ENCODE data around the gene KNDC1.
"Not testable (repeated sequence)": the region's sequence is repeated elsewhere in the genome, so short reads cannot be mapped to it uniquely, and the experiment has no call there.

The KNDC1 gene, protein sequence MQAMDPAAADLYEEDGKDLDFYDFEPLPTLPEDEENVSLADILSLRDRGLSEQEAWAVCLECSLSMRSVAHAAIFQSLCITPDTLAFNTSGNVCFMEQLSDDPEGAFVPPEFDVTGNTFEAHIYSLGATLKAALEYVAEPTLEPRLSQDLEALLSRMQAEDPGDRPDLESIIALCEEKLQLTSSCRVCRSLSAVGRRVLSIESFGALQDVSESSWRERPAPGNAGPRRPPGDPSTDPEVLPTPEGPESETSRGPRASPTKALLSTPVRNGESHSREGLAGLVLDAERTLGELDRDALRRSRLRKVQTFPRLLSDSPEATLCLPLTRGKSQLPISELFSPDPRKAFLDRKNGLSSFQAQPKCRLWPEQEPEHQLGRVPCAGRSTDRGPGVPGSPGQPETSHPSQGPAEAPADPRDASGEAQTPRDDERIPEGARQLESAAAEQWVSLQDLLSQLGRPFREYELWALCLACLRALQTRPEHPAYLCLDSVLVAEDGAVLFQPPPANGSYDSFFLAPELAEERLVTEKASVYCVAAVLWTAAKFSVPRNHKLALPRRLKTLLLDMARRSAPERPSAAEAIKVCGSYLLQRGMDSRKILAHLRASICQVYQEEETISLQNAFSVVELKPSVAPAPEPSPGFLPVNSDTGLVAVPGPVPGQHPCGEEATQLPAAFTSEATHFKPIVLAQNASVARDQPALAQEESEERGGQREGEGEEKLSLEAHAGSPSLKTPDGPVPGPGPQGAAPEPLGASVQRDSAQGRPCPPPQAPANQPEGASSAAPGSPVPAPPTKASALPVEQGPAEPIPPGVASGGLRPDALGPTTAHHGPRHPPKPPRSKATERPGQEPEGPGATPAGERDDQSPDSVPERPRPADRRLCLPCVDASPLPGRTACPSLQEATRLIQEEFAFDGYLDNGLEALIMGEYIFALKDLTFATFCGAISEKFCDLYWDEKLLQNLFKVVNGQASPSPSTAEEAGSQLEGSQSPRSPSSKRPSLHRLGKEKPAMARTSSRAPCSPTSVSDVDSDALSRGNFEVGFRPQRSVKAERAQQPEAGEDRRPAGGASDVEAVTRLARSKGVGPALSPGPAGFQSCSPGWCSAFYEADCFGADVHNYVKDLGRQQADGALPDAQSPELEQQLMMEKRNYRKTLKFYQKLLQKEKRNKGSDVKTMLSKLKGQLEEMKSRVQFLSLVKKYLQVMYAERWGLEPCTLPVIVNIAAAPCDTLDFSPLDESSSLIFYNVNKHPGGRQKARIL (N-terminal part only)

DNA sequence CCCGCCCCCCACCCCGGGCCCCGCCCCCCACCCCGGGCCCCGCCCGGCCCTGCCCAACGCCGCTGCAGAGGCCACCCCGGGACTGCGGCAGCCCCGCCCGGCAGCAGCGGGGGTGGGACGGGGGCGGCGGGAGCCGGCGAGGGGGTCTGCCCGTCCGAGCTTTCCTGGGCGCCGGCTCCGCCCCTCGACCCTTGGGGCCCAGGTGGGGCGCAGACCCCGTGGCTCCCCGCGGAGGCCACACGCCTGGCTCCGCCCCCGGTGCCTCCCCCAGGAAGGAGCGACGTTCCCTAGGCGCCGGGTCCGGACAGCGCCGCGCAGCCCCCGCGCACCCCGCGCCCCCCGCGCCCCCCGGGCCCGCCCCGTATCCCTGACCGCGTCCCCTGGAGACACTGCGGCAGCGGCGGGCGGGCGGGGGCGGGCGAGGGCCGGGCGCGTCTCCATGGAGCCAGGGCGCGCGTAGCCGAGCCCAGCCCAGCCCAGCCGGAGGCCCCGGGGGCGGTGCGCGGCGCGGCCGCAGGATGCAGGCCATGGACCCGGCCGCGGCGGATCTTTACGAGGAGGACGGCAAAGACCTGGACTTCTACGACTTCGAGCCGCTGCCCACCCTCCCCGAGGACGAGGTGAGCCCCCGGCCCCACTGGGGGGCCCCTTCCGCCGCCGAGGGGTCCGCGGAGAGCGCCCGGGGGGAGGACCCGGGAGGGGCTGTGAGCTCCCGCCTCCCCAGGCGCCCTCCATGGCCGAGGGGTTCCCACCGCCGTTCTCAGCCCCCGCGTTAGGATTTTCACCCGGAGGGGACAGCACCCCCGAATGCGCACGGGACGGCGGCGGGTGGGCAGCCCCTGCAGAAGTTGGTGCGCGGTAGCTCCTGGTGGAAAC lies at the start of gene KNDC1:
KNDC1 (plus strand) TSS at position 270 of the 876 bp plus-strand sequence; CDS start at position 519, 249 bp downstream.
- in situ Hi-C loops (cut with MboI; ENCODE audit: low sequenced_read_pairs), result no loop called here
- peak within 1 kb of the TSS; percentile 59 for H3K4me3 ChIP-seq
- H3K36me3 ChIP-seq (replicated peaks), result no peaks in the 10 kb centered on the region
- DNase-seq (ENCODE audit: low spot score in 2 of 2), result peak; percentile 16 to 71
- H3K9me3 ChIP-seq, result no peaks in the 10 kb centered on the region
- H3K27me3 ChIP-seq (ENCODE audit: low read depth), result no peaks in the 10 kb centered on the region
- no peaks in the 10 kb centered on the region; the same call in 1 of the 2 replicates for H3K4me1 ChIP-seq

DNA sequence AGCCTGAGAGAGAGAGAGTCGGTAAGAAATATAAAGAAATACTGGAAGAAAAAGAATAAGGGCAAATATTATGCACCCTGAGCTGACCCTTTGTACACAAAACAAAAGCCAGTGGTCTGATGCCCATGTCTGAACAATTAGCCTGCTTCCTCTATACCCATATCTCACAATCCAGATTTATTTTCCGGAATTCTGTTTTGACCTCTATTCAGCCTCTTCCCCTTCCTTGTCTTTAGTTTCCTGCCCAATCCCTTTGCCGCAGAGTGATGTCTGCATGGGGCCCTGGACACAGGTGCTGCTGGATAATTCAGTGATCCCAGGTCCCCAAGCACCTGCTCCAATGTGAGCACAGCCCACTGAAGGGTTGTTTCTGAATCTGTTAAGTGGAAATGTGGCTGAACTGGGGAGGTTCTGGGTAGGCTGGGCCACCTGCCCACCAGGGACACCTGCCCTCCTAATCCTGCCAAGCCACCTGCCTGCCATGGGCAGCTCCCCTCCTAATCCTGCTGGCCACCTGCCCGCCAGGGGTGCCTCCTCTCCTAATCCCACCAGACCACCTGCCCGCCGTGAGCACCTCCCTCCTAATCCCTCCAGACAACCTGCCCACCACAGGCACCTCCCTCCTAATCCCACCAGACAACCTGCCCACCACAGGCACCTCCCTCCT lies 49.3 kb upstream of the KNDC1 start:
- Histone ChIP-seq H3K4me1 (no peaks in the 10 kb centered on the region), H3K9me3 (peaks cover 8% of the 10 kb centered on the region), H3K27me3 (ENCODE audit: low read depth) (no peaks in the 10 kb centered on the region), H3K36me3 (replicated peaks) (no peaks in the 10 kb centered on the region), H3K4me3 (no peak overlapping the region)
- in situ Hi-C loops (cut with MboI; ENCODE audit: low sequenced_read_pairs), result no loop called here
- no peak for DNase-seq (ENCODE audit: low spot score in 2 of 2)

DNA sequence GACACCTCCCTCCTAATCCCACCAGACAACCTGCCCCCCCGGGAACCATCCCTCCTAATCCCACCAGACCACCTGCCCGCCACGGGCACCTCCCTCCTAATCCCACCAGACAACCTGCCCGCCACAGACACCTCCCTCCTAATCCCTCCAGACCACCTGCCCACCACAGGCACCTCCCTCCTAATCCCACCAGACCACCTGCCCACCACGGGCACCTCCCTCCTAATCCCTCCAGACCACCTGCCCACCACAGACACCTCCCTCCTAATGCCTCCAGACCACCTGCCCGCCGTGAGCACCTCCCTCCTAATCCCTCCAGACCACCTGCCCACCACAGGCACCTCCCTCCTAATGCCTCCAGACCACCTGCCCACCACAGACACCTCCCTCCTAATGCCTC lies 48.4 kb upstream of the KNDC1 start:
- in situ Hi-C loops (cut with MboI; ENCODE audit: low sequenced_read_pairs); H3K4me3 ChIP-seq; H3K9me3 ChIP-seq; H3K4me1 ChIP-seq; DNase-seq (ENCODE audit: low spot score in 2 of 2); H3K36me3 ChIP-seq (replicated peaks); H3K27me3 ChIP-seq (ENCODE audit: low read depth): not testable (repeated sequence)

DNA sequence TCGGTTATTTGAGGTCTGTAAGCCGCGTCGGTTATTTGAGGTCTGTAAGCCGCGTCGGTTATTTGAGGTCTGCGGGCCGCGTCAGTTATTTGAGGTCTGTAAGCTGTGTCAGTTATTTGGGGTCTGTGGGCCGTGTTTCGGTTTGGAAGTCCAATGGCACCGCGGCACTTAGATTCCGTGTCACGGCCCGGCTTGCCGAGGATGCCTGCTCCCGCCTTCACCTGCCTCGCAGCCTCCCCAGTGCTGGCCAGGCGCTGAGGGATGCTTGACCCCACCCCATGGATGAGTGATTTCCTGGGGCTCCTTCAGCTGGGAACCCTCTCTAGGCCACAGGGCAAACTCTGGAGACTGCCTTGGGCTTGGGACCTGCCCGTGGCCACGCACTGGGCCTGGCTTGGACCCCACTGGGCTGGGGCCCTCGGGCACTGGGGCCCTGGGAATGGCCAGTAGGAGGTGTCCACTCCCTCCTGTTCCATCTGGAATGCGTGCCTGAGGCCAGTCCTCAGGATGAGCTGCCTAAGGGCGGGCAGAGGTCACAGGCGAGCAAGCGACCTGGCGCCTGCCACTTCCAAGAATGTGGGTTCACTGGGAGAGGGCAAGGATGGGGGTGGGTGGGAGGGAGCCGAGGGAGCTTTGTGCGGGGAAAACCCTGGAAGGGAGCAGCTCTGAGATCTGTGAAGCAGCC lies 46.7 kb upstream of the KNDC1 start:
- no peak for DNase-seq (ENCODE audit: low spot score in 2 of 2)
- in situ Hi-C loops (cut with MboI; ENCODE audit: low sequenced_read_pairs), result no loop called here
- Histone ChIP-seq H3K9me3 (no peaks in the 10 kb centered on the region), H3K4me3 (no peak overlapping the region), H3K27me3 (ENCODE audit: low read depth) (no peaks in the 10 kb centered on the region), H3K4me1 (no peaks in the 10 kb centered on the region), H3K36me3 (replicated peaks) (no peaks in the 10 kb centered on the region)

DNA sequence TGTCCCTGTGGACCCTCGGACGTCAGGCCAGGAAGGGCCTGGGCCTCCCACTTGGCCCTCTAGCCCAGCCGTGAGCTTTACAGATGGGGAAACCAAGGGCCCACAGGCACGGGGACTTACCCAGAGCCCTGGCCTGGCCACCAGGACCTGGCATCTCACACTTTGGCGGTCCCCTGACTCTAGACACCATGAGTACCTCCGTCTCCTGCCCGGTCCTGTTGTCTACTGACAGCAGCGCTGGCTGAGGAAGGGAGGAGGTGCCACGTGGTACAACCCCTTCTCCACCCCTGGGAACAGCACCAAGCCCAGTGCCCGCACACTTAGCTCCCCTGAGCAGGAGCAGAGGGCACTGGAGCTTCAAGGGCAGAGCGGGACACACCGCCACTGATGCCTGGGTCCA lies 46.2 kb upstream of the KNDC1 start:
- no peaks in the 10 kb centered on the region for H3K4me1 ChIP-seq

DNA sequence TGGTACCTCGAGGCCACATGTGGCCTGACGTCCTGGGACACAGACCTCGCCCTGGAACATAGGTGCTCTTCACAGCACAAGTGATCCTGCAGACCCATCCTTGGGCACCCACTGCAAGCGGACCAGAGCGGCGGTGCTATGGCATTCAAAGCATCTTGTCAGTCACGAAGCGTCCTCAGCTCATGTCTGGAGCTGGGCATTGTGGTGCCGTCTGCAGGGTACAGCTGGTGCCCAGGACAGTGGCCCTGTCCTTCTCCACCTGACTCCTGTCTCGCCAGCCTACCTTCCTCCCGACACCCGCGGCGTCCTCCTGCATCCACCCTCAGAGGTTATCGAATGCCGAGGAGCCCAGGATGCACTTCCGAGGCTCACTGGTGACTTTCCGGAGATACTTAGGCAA lies 45.8 kb upstream of the KNDC1 start:
- H3K9me3 ChIP-seq, result no peaks in the 10 kb centered on the region
- H3K4me1 ChIP-seq, result no peaks in the 10 kb centered on the region
- in situ Hi-C loops (cut with MboI; ENCODE audit: low sequenced_read_pairs), result no loop called here
- H3K36me3 ChIP-seq (replicated peaks), result no peaks in the 10 kb centered on the region
- DNase-seq (ENCODE audit: low spot score in 2 of 2), result no peak
- H3K27me3 ChIP-seq (ENCODE audit: low read depth), result no peaks in the 10 kb centered on the region
- H3K4me3 ChIP-seq, result no peak overlapping the region

More for the DNA sequence above, 46.2 kb upstream of the KNDC1 start:
- in situ Hi-C loops (cut with MboI; ENCODE audit: low sequenced_read_pairs), result no loop called here
- no peak for DNase-seq (ENCODE audit: low spot score in 2 of 2)
- Histone ChIP-seq H3K9me3 (no peaks in the 10 kb centered on the region), H3K27me3 (ENCODE audit: low read depth) (no peaks in the 10 kb centered on the region), H3K4me3 (no peak overlapping the region), H3K36me3 (replicated peaks) (no peaks in the 10 kb centered on the region)

DNA sequence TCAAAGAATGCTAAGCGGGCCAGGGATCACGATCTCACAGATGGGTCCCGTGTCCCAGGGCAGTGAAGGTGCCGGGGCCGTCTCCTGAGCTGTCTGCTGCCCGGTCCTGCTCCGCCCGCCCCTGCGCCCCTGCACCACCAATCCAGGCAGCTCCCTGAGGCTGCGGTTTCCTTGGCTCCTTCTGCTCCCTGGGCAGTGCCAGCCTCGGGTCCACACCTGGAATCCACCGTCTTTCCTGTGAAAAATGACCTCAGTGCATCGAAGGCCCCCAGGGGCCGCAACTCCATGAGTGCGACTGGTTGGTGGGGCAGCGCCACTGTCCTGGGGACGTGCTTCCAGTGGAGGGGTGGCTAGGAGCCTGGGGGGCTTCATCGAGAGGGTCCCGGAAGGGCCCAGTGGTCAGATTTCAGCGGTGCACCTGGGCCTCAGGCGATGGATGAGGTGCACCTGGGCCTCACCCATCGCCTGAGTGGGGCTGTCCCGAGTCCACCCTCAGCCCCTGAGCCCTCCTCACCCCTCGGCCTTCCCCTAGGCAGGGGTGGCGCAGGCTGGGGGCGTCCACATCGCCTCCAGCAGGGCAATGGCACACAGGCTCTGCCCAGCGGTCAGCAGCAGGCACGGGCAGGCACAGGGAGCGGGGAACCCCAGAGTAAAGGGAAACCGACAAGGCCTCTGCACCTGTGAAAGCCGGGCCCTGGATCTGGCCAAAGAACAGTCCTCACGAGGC lies 45.1 kb upstream of the KNDC1 start:
- H3K9me3 ChIP-seq, result no peaks in the 10 kb centered on the region
- H3K27me3 ChIP-seq (ENCODE audit: low read depth), result no peaks in the 10 kb centered on the region
- in situ Hi-C loops (cut with MboI; ENCODE audit: low sequenced_read_pairs), result no loop called here
- H3K4me3 ChIP-seq, result no peak overlapping the region
- DNase-seq (ENCODE audit: low spot score in 2 of 2), result no peak
- H3K4me1 ChIP-seq, result no peaks in the 10 kb centered on the region
- no peaks in the 10 kb centered on the region for H3K36me3 ChIP-seq (replicated peaks)

DNA sequence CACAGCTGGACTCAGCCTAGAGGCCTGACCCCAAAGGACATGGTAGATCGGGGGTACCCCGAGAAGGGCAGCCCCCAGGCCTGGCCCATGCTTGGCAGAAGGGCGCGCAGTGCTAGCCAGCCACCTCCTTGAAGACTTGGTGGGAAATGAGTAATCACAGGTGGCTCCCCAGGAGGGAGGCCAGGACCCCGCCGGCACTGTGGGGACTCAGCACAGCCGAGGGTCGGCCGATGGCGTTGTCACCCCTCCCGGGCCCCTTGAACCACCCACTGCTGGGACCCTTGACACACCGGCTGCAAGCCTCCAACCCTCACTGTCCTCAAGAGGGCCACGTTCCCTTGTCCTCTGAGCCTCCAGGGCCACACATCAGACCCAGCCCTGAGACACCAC lies 44.6 kb upstream of the KNDC1 start:
- in situ Hi-C loops (cut with MboI; ENCODE audit: low sequenced_read_pairs), result no loop called here
- Histone ChIP-seq H3K36me3 (replicated peaks) (no peaks in the 10 kb centered on the region), H3K9me3 (no peaks in the 10 kb centered on the region), H3K27me3 (ENCODE audit: low read depth) (no peaks in the 10 kb centered on the region), H3K4me1 (no peaks in the 10 kb centered on the region), H3K4me3 (no peak overlapping the region)
- DNase-seq (ENCODE audit: low spot score in 2 of 2), result no peak

DNA sequence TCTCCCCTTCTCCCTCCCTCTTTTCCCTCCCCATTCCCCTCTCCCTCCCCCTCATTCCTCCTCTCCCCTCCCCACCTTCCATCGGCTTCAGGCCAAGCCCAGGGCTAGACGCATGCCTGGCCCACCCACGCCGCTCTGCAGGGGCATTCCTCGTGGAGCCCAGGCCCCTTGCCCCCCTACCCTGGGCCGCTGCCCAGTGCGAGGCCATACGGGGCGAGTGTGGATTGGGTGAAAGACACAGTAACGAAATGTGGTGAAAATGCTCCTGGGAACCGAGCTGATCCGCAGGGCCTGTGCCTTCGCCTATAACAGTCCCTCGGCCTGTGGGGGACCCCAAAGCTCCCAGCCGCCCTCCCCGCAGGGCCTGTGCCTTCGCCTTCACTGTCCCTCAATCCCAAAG lies 44.0 kb upstream of the KNDC1 start:
- Histone ChIP-seq H3K4me1 (no peaks in the 10 kb centered on the region), H3K9me3 (no peaks in the 10 kb centered on the region), H3K36me3 (replicated peaks) (no peaks in the 10 kb centered on the region), H3K4me3 (no peak overlapping the region), H3K27me3 (ENCODE audit: low read depth) (no peaks in the 10 kb centered on the region)
- in situ Hi-C loops (cut with MboI; ENCODE audit: low sequenced_read_pairs), result no loop called here
- no peak for DNase-seq (ENCODE audit: low spot score in 2 of 2)

DNA sequence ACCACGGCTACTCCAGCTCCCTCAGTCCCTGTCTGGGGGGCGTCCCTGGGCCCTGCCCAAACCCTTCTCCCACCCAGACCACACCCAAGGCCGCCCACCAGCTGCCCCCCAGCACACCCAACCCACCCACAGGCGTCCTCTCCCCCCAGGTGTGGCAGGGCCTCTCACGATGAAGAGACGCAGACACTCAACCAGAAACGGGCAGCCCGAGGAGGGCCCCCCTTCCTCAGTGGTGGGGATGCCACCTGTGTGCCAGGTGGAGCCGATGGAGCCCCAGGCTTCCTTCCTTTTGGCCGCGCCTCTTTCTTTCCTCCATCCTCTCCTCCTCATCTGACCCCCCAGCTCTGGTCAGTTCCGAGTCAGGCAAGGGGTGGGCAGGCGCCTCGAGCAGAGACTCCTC lies 43.6 kb upstream of the KNDC1 start:
- H3K4me3 ChIP-seq, result no peak overlapping the region
- no peaks in the 10 kb centered on the region for H3K9me3 ChIP-seq
- no peaks in the 10 kb centered on the region for H3K27me3 ChIP-seq (ENCODE audit: low read depth)
- H3K36me3 ChIP-seq (replicated peaks), result no peaks in the 10 kb centered on the region
- no peak for DNase-seq (ENCODE audit: low spot score in 2 of 2)
- in situ Hi-C loops (cut with MboI; ENCODE audit: low sequenced_read_pairs), result no loop called here
- no peaks in the 10 kb centered on the region for H3K4me1 ChIP-seq

DNA sequence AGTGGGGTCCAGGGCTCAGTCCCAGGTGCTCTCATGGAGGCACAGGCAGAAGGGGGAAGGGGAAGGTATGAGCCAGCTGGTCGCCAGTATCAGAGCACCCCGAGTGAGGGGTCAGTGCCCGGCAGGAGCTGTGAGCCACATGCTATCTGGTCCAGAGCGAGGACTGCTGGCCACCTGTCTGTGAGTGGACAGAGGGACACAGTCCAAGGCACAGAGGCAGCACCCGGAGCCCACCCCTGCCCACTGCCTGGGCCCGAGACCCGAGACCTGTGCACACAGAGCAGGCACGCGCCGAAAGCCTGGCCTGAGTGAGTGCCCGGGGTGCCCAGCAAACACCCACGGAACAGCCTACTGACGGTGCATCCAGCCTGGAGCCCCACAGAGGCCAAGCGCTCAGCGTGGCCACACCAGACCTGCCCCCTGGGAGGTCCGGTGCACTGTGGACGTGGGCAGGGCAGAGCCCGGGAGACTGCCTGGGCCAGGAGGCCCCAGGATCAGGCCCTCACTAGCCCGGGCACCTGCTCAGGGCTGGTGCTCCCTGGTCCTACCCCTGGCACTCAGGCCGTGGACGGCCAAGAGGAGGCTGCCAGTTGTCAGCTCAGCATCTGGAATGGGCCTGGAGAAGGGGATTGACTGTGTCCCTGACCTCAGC lies 42.9 kb upstream of the KNDC1 start:
- in situ Hi-C loops (cut with MboI; ENCODE audit: low sequenced_read_pairs), result no loop called here
- DNase-seq (ENCODE audit: low spot score in 2 of 2), result no peak
- H3K4me3 ChIP-seq, result no peak overlapping the region

More for the DNA sequence above, 42.9 kb upstream of the KNDC1 start:
- H3K36me3 ChIP-seq (replicated peaks), result no peaks in the 10 kb centered on the region
- no peaks in the 10 kb centered on the region for H3K4me1 ChIP-seq
- no peaks in the 10 kb centered on the region for H3K27me3 ChIP-seq (ENCODE audit: low read depth)
- no peaks in the 10 kb centered on the region for H3K9me3 ChIP-seq

Measured in HAP-1 (cell line).